Measurements from ENCODE around the gene WNT5B. TPM values are rescaled to one million over a fixed set of nuclear protein-coding genes. Genes with fewer than 3 reads are reported as not detected.

WNT5B gene
- total and polyA plus RNA-seq, 2 of the 8 experiments (the other 6 are each of a cell fraction or from before 2014, with no cell fraction given) = 0.91 to 1.2 TPM

- TF ChIP-seq SUZ12 (IDR thresholded peaks at IDR 0.05; ENCODE audit: low read length) (0 out of 2 replicates have a peak, but pooled peaks have one; percentile 11), JUN (IDR thresholded peaks at IDR 0.05; ENCODE audit: low read depth, low read length) (no peak), EP300 (IDR thresholded peaks at IDR 0.05; ENCODE audit: borderline replicate concordance in 1 of 2, low read depth in 2 of 2, low read length in 2 of 2) (no peak), SAP30 (IDR thresholded peaks at IDR 0.05; ENCODE audit: insufficient read depth, insufficient replicate concordance, low read length) (peak; percentile 62), KDM4A (IDR thresholded peaks at IDR 0.05; ENCODE audit: low read depth, low read length, severe bottlenecking) (peak; percentile 69)
Measured at GRCh38 chr12:1595026-1595561, 33.9 kb upstream of the WNT5B start (continued).

Measured in H1 (cell line).